ENCODE results near the gene HHIPL1. TPM values are rescaled to one million over a fixed set of nuclear protein-coding genes. Genes with fewer than 3 reads are reported as not detected.

Gene HHIPL1
- total RNA-seq, 1 donor from 2014 or later, result 0.32 TPM

DNA sequence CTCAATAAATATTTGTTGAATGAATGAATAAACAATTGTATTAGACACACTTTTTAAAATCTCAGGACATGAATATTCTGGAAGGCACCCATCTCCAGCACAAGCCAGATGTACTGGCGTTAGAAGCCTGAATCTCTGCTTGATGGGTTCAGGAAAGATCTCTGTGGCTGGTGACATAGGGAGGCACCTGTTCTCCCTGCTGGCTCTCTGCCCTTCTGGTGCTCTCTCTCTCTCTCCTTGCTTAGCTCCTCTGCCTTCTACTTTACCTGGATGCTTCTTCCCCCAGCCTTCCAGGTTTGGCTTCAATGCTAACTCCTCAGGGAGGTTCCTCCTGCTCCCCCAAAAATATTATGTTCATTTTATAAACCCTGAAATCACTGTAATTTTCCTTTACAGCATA, 40.7 kb downstream of the HHIPL1 start:
- Mint-ChIP-seq H3K36me3 (no peaks in the 10 kb centered on the region), H3K9me3 (no peaks in the 10 kb centered on the region), H3K4me3 (peak overlapping the region; percentile 88)

GRCh38 chr14:99686557-99687283, 41.8 kb downstream of the HHIPL1 start:
- Mint-ChIP-seq H3K36me3 (no peaks in the 10 kb centered on the region), H3K27ac (peak overlapping the region; percentile 48), H3K4me3 (no peak overlapping the region), H3K9me3 (no peaks in the 10 kb centered on the region), H3K27me3 (ENCODE audit: insufficient read depth, low read depth) (peaks cover 8% of the 10 kb centered on the region), H3K4me1 (peaks cover 31% of the 10 kb centered on the region)
- no peak for DNase-seq (ENCODE audit: low spot score)
- TF ChIP-seq EZH2phosphoT487 (IDR thresholded peaks at IDR 0.05), result no peak
- no peak for TF ChIP-seq EZH2 (IDR thresholded peaks at IDR 0.05)
- no peak for TF ChIP-seq CTCF (IDR thresholded peaks at IDR 0.05)
- no peaks in the 10 kb centered on the region for H4K20me1 ChIP-seq (ENCODE audit: low read depth)
- no peak overlapping the region for H3K4me2 ChIP-seq
- H3K9ac ChIP-seq, result no peak overlapping the region
- no peak overlapping the region for H3K4me3 ChIP-seq
- H3F3A ChIP-seq (ENCODE audit: low read depth), result peaks cover 16% of the 10 kb centered on the region
- no peaks in the 10 kb centered on the region for H3K79me2 ChIP-seq (ENCODE audit: low read depth)
- H3K36me3 ChIP-seq, result no peaks in the 10 kb centered on the region
- H2AFZ ChIP-seq (replicated peaks), result no peak overlapping the region
- no peaks in the 10 kb centered on the region for H3K9me3 ChIP-seq (ENCODE audit: low read depth)
- peaks cover 4% of the 10 kb centered on the region for H3K4me1 ChIP-seq
- no peaks in the 10 kb centered on the region for H3K27me3 ChIP-seq
- H3K27ac ChIP-seq, result no peak overlapping the region

More for the DNA sequence above, 40.7 kb downstream of the HHIPL1 start:
- H3K4me3 ChIP-seq, result no peak overlapping the region
- Mint-ChIP-seq H3K27me3 (ENCODE audit: insufficient read depth, low read depth) (peaks cover 8% of the 10 kb centered on the region), H3K27ac (no peak overlapping the region), H3K4me1 (peaks cover 33% of the 10 kb centered on the region)
- no peaks in the 10 kb centered on the region for H3K79me2 ChIP-seq (ENCODE audit: low read depth)
- H3K27ac ChIP-seq, result no peak overlapping the region
- DNase-seq (ENCODE audit: low spot score), result no peak
- peaks cover 4% of the 10 kb centered on the region for H3K4me1 ChIP-seq
- no peak overlapping the region for H3K9ac ChIP-seq
- no peaks in the 10 kb centered on the region for H3K36me3 ChIP-seq
- no peak overlapping the region for H2AFZ ChIP-seq (replicated peaks)
- H3F3A ChIP-seq (ENCODE audit: low read depth), result peaks cover 16% of the 10 kb centered on the region
- H4K20me1 ChIP-seq (ENCODE audit: low read depth), result no peaks in the 10 kb centered on the region
- TF ChIP-seq EZH2 (IDR thresholded peaks at IDR 0.05) (no peak), EZH2phosphoT487 (IDR thresholded peaks at IDR 0.05) (no peak), CTCF (IDR thresholded peaks at IDR 0.05) (no peak)
- H3K4me2 ChIP-seq, result no peak overlapping the region
- no peaks in the 10 kb centered on the region for H3K27me3 ChIP-seq
- H3K9me3 ChIP-seq (ENCODE audit: low read depth), result no peaks in the 10 kb centered on the region

GRCh38 chr14:99687284-99688209, 42.6 kb downstream of the HHIPL1 start:
- H3K27me3 Mint-ChIP-seq (ENCODE audit: insufficient read depth, low read depth), result peaks cover 8% of the 10 kb centered on the region
- H3K4me3 Mint-ChIP-seq, result no peak overlapping the region

More at GRCh38 chr14:99687284-99688209, 42.6 kb downstream of the HHIPL1 start:
- Mint-ChIP-seq H3K4me1 (peaks cover 27% of the 10 kb centered on the region), H3K27ac (no peak overlapping the region), H3K36me3 (no peaks in the 10 kb centered on the region), H3K9me3 (no peaks in the 10 kb centered on the region)
- no peaks in the 10 kb centered on the region for H3K27me3 ChIP-seq
- H3F3A ChIP-seq (ENCODE audit: low read depth), result peaks cover 16% of the 10 kb centered on the region
- no peaks in the 10 kb centered on the region for H3K79me2 ChIP-seq (ENCODE audit: low read depth)
- H3K9me3 ChIP-seq (ENCODE audit: low read depth), result no peaks in the 10 kb centered on the region
- no peak overlapping the region for H3K9ac ChIP-seq
- no peaks in the 10 kb centered on the region for H3K36me3 ChIP-seq
- H2AFZ ChIP-seq (replicated peaks), result no peak overlapping the region
- H3K27ac ChIP-seq, result no peak overlapping the region
- H4K20me1 ChIP-seq (ENCODE audit: low read depth), result no peaks in the 10 kb centered on the region
- TF ChIP-seq CTCF (IDR thresholded peaks at IDR 0.05) (peak; percentile 90), EZH2 (IDR thresholded peaks at IDR 0.05) (no peak)
- peak; percentile 52 for DNase-seq (ENCODE audit: low spot score)
- H3K4me1 ChIP-seq, result peaks cover 4% of the 10 kb centered on the region
- H3K4me3 ChIP-seq, result no peak overlapping the region
- no peak overlapping the region for H3K4me2 ChIP-seq
